ENCODE measurements around the gene SHKBP1. TPM values are rescaled to one million over a fixed set of nuclear protein-coding genes. Genes with fewer than 3 reads are reported as not detected.

SHKBP1 gene
- total RNA-seq, 1 donor, result 16.3 TPM

DNA sequence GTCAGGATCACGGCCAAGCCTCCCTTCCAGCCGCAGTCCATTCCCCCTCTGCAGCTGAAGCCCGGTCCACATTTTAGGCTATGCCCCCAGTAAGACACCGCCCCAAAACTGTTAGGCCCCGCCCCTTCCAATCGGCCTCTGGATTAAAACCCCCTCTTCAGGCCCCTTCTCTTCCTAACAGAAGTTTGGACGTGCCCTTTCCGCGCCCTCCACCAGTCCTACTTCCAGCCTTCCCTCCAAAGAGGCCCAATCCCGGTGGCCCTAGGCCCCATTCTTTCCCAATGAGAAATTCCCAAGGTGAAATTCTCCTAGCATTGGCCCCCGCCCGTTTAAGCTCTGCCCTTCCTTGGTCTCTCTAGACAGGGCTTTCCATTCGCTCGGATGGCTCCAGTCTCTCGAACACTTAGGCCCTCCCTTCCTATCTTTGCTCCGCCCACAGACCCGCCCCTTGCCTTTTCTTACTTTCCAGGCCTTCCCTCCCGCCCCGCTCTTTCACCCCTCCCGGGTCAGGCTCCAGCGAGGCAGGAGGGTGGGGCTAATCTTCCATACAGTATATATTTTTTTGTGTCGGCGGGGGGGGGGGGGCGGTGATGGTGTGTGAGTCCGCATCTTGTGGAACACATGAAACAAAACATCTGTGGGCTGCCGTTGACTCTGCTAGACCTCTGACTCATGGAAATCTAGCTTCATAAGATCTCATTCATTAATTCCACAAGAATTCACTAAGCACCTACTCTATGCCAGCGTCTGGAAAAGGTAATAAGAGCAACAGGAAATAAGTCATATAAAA is 38.1 kb downstream of the SHKBP1 start:
- TF ChIP-seq, protein P1, sequence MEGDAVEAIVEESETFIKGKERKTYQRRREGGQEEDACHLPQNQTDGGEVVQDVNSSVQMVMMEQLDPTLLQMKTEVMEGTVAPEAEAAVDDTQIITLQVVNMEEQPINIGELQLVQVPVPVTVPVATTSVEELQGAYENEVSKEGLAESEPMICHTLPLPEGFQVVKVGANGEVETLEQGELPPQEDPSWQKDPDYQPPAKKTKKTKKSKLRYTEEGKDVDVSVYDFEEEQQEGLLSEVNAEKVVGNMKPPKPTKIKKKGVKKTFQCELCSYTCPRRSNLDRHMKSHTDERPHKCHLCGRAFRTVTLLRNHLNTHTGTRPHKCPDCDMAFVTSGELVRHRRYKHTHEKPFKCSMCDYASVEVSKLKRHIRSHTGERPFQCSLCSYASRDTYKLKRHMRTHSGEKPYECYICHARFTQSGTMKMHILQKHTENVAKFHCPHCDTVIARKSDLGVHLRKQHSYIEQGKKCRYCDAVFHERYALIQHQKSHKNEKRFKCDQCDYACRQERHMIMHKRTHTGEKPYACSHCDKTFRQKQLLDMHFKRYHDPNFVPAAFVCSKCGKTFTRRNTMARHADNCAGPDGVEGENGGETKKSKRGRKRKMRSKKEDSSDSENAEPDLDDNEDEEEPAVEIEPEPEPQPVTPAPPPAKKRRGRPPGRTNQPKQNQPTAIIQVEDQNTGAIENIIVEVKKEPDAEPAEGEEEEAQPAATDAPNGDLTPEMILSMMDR (IDR thresholded peaks at IDR 0.05; ENCODE audit: extremely low read depth, low read depth, low read length), result no peak
- Histone ChIP-seq H3K4me2 (ENCODE audit: insufficient read depth, low read length) (peak overlapping the region; percentile 94), H3K4me3 (ENCODE audit: insufficient read depth, low read length) (peak overlapping the region; percentile 92), H3K4me1 (ENCODE audit: insufficient read depth, low read length) (peaks cover 4% of the 10 kb centered on the region), H2AFZ (ENCODE audit: low read length) (peak overlapping the region; percentile 95), H3K79me2 (ENCODE audit: insufficient read depth, low read length) (no peaks in the 10 kb centered on the region), H3K36me3 (ENCODE audit: insufficient read depth, low read length) (peaks cover 18% of the 10 kb centered on the region), H3K27me3 (ENCODE audit: insufficient read depth, low read length) (no peaks in the 10 kb centered on the region), H3K27ac (ENCODE audit: low read depth, low read length) (peak overlapping the region; percentile 75), H3K9me3 (ENCODE audit: low read depth, low read length) (no peaks in the 10 kb centered on the region), H4K20me1 (ENCODE audit: insufficient read depth, low read length) (no peaks in the 10 kb centered on the region)
- DNase-seq (ENCODE audit: insufficient read length, low spot score, missing footprints), result peak; percentile 97

GRCh38 chr19:40616178-40616577 is 39.5 kb downstream of the SHKBP1 start:
- H3K27ac ChIP-seq (ENCODE audit: low read depth, low read length), result no peak overlapping the region
- TF ChIP-seq, protein P1 (IDR thresholded peaks at IDR 0.05; ENCODE audit: extremely low read depth, low read depth, low read length), result no peak
- H3K4me1 ChIP-seq (ENCODE audit: insufficient read depth, low read length), result no peaks in the 10 kb centered on the region
- peaks cover 25% of the 10 kb centered on the region for H3K36me3 ChIP-seq (ENCODE audit: insufficient read depth, low read length)
- no peak overlapping the region for H2AFZ ChIP-seq (ENCODE audit: low read length)
- H3K4me3 ChIP-seq (ENCODE audit: insufficient read depth, low read length), result no peak overlapping the region
- no peaks in the 10 kb centered on the region for H4K20me1 ChIP-seq (ENCODE audit: insufficient read depth, low read length)
- no peak overlapping the region for H3K4me2 ChIP-seq (ENCODE audit: insufficient read depth, low read length)
- DNase-seq (ENCODE audit: insufficient read length, low spot score, missing footprints), result no peak
- no peaks in the 10 kb centered on the region for H3K9me3 ChIP-seq (ENCODE audit: low read depth, low read length)
- H3K79me2 ChIP-seq (ENCODE audit: insufficient read depth, low read length), result no peaks in the 10 kb centered on the region
- no peaks in the 10 kb centered on the region for H3K27me3 ChIP-seq (ENCODE audit: insufficient read depth, low read length)

- H3K27ac ChIP-seq (ENCODE audit: low read depth, low read length), result no peak overlapping the region
- no peak overlapping the region for H3K4me2 ChIP-seq (ENCODE audit: insufficient read depth, low read length)
- H4K20me1 ChIP-seq (ENCODE audit: insufficient read depth, low read length), result no peaks in the 10 kb centered on the region
- peaks cover 29% of the 10 kb centered on the region for H3K36me3 ChIP-seq (ENCODE audit: insufficient read depth, low read length)
- no peak for DNase-seq (ENCODE audit: insufficient read length, low spot score, missing footprints)
- no peaks in the 10 kb centered on the region for H3K79me2 ChIP-seq (ENCODE audit: insufficient read depth, low read length)
- no peaks in the 10 kb centered on the region for H3K4me1 ChIP-seq (ENCODE audit: insufficient read depth, low read length)
- TF ChIP-seq, protein P1 (IDR thresholded peaks at IDR 0.05; ENCODE audit: extremely low read depth, low read depth, low read length), result no peak
- no peak overlapping the region for H3K4me3 ChIP-seq (ENCODE audit: insufficient read depth, low read length)
- H3K27me3 ChIP-seq (ENCODE audit: insufficient read depth, low read length), result no peaks in the 10 kb centered on the region
- no peaks in the 10 kb centered on the region for H3K9me3 ChIP-seq (ENCODE audit: low read depth, low read length)
- no peak overlapping the region for H2AFZ ChIP-seq (ENCODE audit: low read length)
Measured at GRCh38 chr19:40616941-40617340, 40.3 kb downstream of the SHKBP1 start.

DNA sequence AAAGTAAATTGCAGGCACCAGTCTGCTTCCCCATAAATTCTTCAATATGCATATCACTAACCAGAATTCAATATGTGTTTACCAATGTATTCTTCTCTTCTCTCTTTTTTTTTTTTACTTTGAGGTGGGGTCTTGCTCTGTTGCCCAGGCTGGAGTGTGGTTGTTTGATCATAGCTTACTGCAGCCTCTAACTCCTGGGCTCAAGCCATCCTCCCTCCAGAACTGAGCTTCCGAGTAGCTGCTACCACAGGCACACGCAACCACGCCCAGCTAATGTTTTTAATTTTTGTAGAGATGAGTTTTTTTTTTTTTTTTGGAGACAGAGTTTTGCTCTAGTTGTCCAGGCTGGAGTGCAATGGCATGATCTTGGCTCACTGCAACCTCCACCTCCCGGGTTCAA is 41.3 kb downstream of the SHKBP1 start:
- TF ChIP-seq, protein P1 (IDR thresholded peaks at IDR 0.05; ENCODE audit: extremely low read depth, low read depth, low read length), result no peak
- H3K36me3 ChIP-seq (ENCODE audit: insufficient read depth, low read length), result peaks cover 36% of the 10 kb centered on the region
- no peak overlapping the region for H3K27ac ChIP-seq (ENCODE audit: low read depth, low read length)
- no peaks in the 10 kb centered on the region for H3K27me3 ChIP-seq (ENCODE audit: insufficient read depth, low read length)
- H2AFZ ChIP-seq (ENCODE audit: low read length), result no peak overlapping the region
- no peak for DNase-seq (ENCODE audit: insufficient read length, low spot score, missing footprints)
- H3K4me1 ChIP-seq (ENCODE audit: insufficient read depth, low read length), result no peaks in the 10 kb centered on the region
- H3K79me2 ChIP-seq (ENCODE audit: insufficient read depth, low read length), result no peaks in the 10 kb centered on the region
- no peaks in the 10 kb centered on the region for H3K9me3 ChIP-seq (ENCODE audit: low read depth, low read length)
- H3K4me2 ChIP-seq (ENCODE audit: insufficient read depth, low read length), result no peak overlapping the region
- H3K4me3 ChIP-seq (ENCODE audit: insufficient read depth, low read length), result no peak overlapping the region
- no peaks in the 10 kb centered on the region for H4K20me1 ChIP-seq (ENCODE audit: insufficient read depth, low read length)
